Activated naive CD8-positive, alpha-beta T cell treated with anti-CD3 and anti-CD28 coated beads for 36 hours (primary cell): ENCODE results near the gene RRAS2. TPM values are rescaled to one million over a fixed set of nuclear protein-coding genes. Genes with fewer than 3 reads are reported as not detected.

Experiments used
- DNase-seq: peaks from one replicate; pipeline ENCODE4 v3.0.0; 2021
- H3K27ac Mint-ChIP-seq: one replicate; pipeline ENCODE4 v1.8.0; 2022; ENCODE audit warnings: mild to moderate bottlenecking, moderate library complexity, mixed read lengths
- H3K27me3 Mint-ChIP-seq: one replicate; pipeline ENCODE4 v1.8.0; 2022; ENCODE audit warnings: mild to moderate bottlenecking, mixed read lengths
- H3K36me3 Mint-ChIP-seq: one replicate; pipeline ENCODE4 v1.8.0; 2021; ENCODE audit warnings: mild to moderate bottlenecking, mixed read lengths
- H3K4me1 Mint-ChIP-seq: one replicate; pipeline ENCODE4 v1.8.0; 2021; ENCODE audit warnings: mixed read lengths
- H3K4me3 Mint-ChIP-seq: one replicate; pipeline ENCODE4 v1.8.0; 2022; ENCODE audit warnings: mild to moderate bottlenecking, moderate library complexity, mixed read lengths
- H3K9me3 Mint-ChIP-seq: one replicate; pipeline ENCODE4 v1.8.0; 2022; ENCODE audit warnings: mixed read lengths
- total RNA-seq, 2 experiments: library from RNA; stranded (reverse); gene quantifications; one replicate each; pipeline ENCODE4 v1.2.3, GENCODE V29; 2021

The RRAS2 gene
- total RNA-seq, 2 experiments from 2014 or later = 70.7 to 72.7 TPM

- H3K36me3 Mint-ChIP-seq = no peaks in the 10 kb centered on the region
- H3K9me3 Mint-ChIP-seq = peaks cover 1% of the 10 kb centered on the region
- DNase-seq = no peak
- no peaks in the 10 kb centered on the region for H3K27me3 Mint-ChIP-seq
- H3K27ac Mint-ChIP-seq = no peak overlapping the region
- H3K4me3 Mint-ChIP-seq = no peak overlapping the region
- no peaks in the 10 kb centered on the region for H3K4me1 Mint-ChIP-seq
These were observed 129.5 kb downstream of the RRAS2 start for GRCh38 chr11:14229472-14229871.

GRCh38 chr11:14228356-14228755 is 130.6 kb downstream of the RRAS2 start:
- no peaks in the 10 kb centered on the region for H3K4me1 Mint-ChIP-seq
- DNase-seq = no peak
- no peaks in the 10 kb centered on the region for H3K36me3 Mint-ChIP-seq
- H3K27ac Mint-ChIP-seq = no peak overlapping the region
- no peaks in the 10 kb centered on the region for H3K27me3 Mint-ChIP-seq
- H3K4me3 Mint-ChIP-seq = no peak overlapping the region
- H3K9me3 Mint-ChIP-seq = peaks cover 1% of the 10 kb centered on the region

Other genes starting within 250 kb of the RRAS2 start
- 100 to 1,000 TPM in 1 of 2 experiments, 10 to 100 TPM in 1; 99.6 to 100 TPM for gene COPB1, start 140.6 kb upstream of the RRAS2 start, total RNA-seq
- gene PSMA1, start 161.2 kb upstream of the RRAS2 start, total RNA-seq = 100 to 1,000 TPM; 355 to 367 TPM